Trophoblast cell (in vitro differentiated cells and primary cell): ENCODE measurements around the gene SEMA4D.

Experiments
- DNase-seq, 2 donors: peaks; one replicate each; pipeline ENCODE4 v3.0.0-alpha.2; 2016
- H2AFZ ChIP-seq: 2 replicates; pipeline ENCODE4 v1.6.1; 2013; ENCODE audit warnings: low read length, moderate library complexity, mild to moderate bottlenecking; ENCODE audit not compliant: insufficient read depth, poor library complexity
- H2AK5ac ChIP-seq: 2 replicates; pipeline ENCODE4 v1.6.1; 2013; ENCODE audit warnings: mild to moderate bottlenecking, low read length
- H2BK120ac ChIP-seq: 2 replicates; pipeline ENCODE4 v1.6.1; 2013; ENCODE audit warnings: low read length, mild to moderate bottlenecking, moderate library complexity; ENCODE audit not compliant: insufficient read depth, poor library complexity
- H2BK12ac ChIP-seq: 2 replicates; pipeline ENCODE4 v1.6.1; 2013; ENCODE audit warnings: mild to moderate bottlenecking, low read length, moderate library complexity
- H2BK5ac ChIP-seq: 2 replicates; pipeline ENCODE4 v1.6.1; 2013; ENCODE audit warnings: low read length, low read depth, moderate library complexity, mild to moderate bottlenecking; ENCODE audit not compliant: poor library complexity
- H3K14ac ChIP-seq: 2 replicates; pipeline ENCODE4 v1.6.1; 2013; ENCODE audit warnings: mild to moderate bottlenecking, low read length
- H3K18ac ChIP-seq: 2 replicates; pipeline ENCODE4 v1.6.1; 2013; ENCODE audit warnings: mild to moderate bottlenecking, low read length
- H3K23ac ChIP-seq: 2 replicates; pipeline ENCODE4 v1.6.1; 2013; ENCODE audit warnings: low read length
- H3K27ac ChIP-seq: 2 replicates; pipeline ENCODE4 v1.5.1; 2013; ENCODE audit warnings: low read depth, mild to moderate bottlenecking, inconsistent platforms, low read length, moderate library complexity
- H3K27me3 ChIP-seq: 2 replicates; pipeline ENCODE4 v1.6.1; 2013; ENCODE audit warnings: inconsistent platforms, mild to moderate bottlenecking, low read length, moderate library complexity; ENCODE audit not compliant: insufficient read depth
- H3K36me3 ChIP-seq, 2 experiments: 1 replicate in 1 of 2; 2 replicates in 1 of 2; pipeline ENCODE4 v1.6.1; 2013; ENCODE audit warnings: low read length in 2 of 2, mild to moderate bottlenecking in 2 of 2, moderate library complexity in 1 of 2; ENCODE audit not compliant: insufficient read depth in 2 of 2, control insufficient read depth in 1 of 2
- H3K4ac ChIP-seq: 2 replicates; pipeline ENCODE4 v1.6.1; 2013; ENCODE audit warnings: low read depth, mild to moderate bottlenecking, low read length, moderate library complexity
- H3K4me1 ChIP-seq, 2 experiments: 1 replicate in 1 of 2; 2 replicates in 1 of 2; pipeline ENCODE4 v1.6.1; 2013; ENCODE audit warnings: low read length in 2 of 2, mild to moderate bottlenecking in 2 of 2, moderate library complexity in 1 of 2; ENCODE audit not compliant: insufficient read depth in 2 of 2, control insufficient read depth in 1 of 2
- H3K4me2 ChIP-seq: 2 replicates; pipeline ENCODE4 v1.6.1; 2013; ENCODE audit warnings: inconsistent platforms, mild to moderate bottlenecking, low read length, moderate library complexity
- H3K4me3 ChIP-seq: 2 replicates; pipeline ENCODE4 v1.5.1; 2013; ENCODE audit warnings: mild to moderate bottlenecking, low read depth, low read length, inconsistent platforms
- H3K79me1 ChIP-seq: one replicate; pipeline ENCODE4 v1.6.1; 2013; ENCODE audit warnings: low read length
- H3K79me2 ChIP-seq: 2 replicates; pipeline ENCODE4 v1.6.1; 2013; ENCODE audit warnings: low read length, mild to moderate bottlenecking; ENCODE audit not compliant: control insufficient read depth, insufficient read depth, poor library complexity
- H3K9ac ChIP-seq: 2 replicates; pipeline ENCODE4 v1.6.1; 2013; ENCODE audit warnings: mild to moderate bottlenecking, low read length
- H3K9me3 ChIP-seq: 2 replicates; pipeline ENCODE4 v1.6.1; 2013; ENCODE audit warnings: low read depth, mild to moderate bottlenecking, control low read depth, inconsistent platforms, low read length; ENCODE audit not compliant: insufficient read depth
- H4K12ac ChIP-seq: 2 replicates; pipeline ENCODE4 v1.6.1; 2013; ENCODE audit warnings: low read depth, mild to moderate bottlenecking, low read length, moderate library complexity
- H4K8ac ChIP-seq: 2 replicates; pipeline ENCODE4 v1.6.1; 2013; ENCODE audit warnings: low read depth, mild to moderate bottlenecking, low read length, moderate library complexity
- H4K91ac ChIP-seq: one replicate; pipeline ENCODE4 v1.6.1; 2013; ENCODE audit warnings: low read depth, mild to moderate bottlenecking, low read length, moderate library complexity
- WGBS: extraction: QIAGEN DNeasy Blood & Tissue Kit; methylation state at CpG from one replicate; pipeline ENCODE4 v1.1.7; 2013; ENCODE audit warnings: missing lambda C conversion rate; ENCODE audit not compliant: insufficient read length, insufficient coverage; ENCODE audit errors: extremely low coverage; 5-methylcytosine and 5-hydroxymethylcytosine counted together

SEMA4D gene

DNA sequence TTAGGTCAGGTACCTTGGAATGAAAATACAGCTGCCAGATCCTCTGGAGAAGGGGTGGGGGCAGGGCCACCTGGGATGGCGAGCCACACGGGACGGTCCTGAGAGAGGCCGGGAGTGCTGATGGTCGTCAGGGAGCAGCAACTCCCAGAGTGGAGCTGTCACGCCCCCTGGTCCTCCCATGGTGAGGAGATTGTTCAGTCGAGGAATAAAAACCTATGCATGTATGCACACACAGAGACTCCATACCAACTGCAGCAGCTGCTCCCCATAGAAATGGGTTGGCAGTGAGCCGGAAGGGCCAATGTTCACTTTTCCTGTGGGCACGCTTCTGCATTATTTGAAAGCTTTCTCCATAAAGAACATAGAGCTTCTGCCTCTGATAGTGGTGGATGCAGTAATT, 45.2 kb upstream of the SEMA4D start:
- H3K79me2 ChIP-seq: no peaks in the 10 kb centered on the region
- DNase-seq: no peak

DNA sequence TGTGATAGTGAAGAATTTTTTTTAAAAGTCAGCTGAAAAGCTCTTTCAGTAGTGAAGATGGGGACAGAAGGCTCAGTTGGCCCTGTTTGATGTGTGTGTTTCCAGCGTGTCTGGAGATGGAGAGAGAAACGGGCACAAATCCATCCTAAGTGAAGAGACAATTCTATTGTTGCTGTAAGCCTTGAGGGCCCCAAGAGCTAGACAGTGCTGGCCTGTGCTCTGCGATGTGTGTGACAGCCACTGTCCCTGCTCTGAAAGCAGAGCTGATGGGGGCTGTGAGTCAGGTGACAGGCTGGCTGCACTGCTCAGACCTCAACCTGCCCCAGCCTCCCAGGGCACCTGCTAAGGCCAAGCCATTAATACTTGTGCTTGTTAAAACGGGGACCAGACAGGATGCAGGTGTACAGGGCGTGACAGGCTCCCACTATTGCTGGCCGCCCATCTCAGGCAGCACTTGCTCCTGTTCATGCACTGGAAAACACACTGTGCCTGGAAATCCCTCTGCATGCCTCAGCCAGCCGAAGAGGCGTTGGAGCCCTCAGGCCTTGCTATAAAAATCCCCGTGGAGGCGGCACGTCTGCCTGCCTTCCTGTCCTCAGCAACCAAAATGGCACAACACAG, 44.6 kb upstream of the SEMA4D start:
- Histone ChIP-seq H3K27me3 (no peaks in the 10 kb centered on the region), H3K27ac (no peak overlapping the region), H3K18ac (no peak overlapping the region), H3K4me1 (peaks cover 6% of the 10 kb centered on the region in 2 experiments), H3K9ac (no peak overlapping the region), H3K79me1 (no peaks in the 10 kb centered on the region), H4K91ac (no peak overlapping the region), H3K23ac (no peak overlapping the region), H4K12ac (no peak overlapping the region), H3K14ac (no peak overlapping the region), H2BK120ac (no peak overlapping the region), H2BK5ac (no peak overlapping the region), H3K79me2 (no peaks in the 10 kb centered on the region), H3K9me3 (peaks cover 9% of the 10 kb centered on the region), H2AK5ac (no peak overlapping the region), H2BK12ac (no peak overlapping the region), H3K4me2 (no peak overlapping the region), H3K4me3 (no peak overlapping the region), H4K8ac (no peak overlapping the region), H3K36me3 (no peaks in the 10 kb centered on the region), H3K4ac (no peak overlapping the region), H2AFZ (no peak overlapping the region)
- no CpG with 5 or more reads among the region's 11 CpGs for WGBS
- no peak for DNase-seq

More for the DNA sequence above, 45.2 kb upstream of the SEMA4D start:
- Histone ChIP-seq H3K79me1 (no peaks in the 10 kb centered on the region), H2BK120ac (no peak overlapping the region), H4K12ac (no peak overlapping the region), H3K14ac (no peak overlapping the region), H2BK5ac (no peak overlapping the region), H3K27me3 (no peaks in the 10 kb centered on the region), H2BK12ac (no peak overlapping the region), H3K23ac (no peak overlapping the region), H4K91ac (no peak overlapping the region), H3K9me3 (peaks cover 5% of the 10 kb centered on the region), H2AK5ac (no peak overlapping the region), H3K9ac (no peak overlapping the region), H2AFZ (no peak overlapping the region), H3K4me1 (peaks cover 6% of the 10 kb centered on the region in 2 experiments), H3K4me3 (no peak overlapping the region), H3K18ac (no peak overlapping the region), H3K27ac (no peak overlapping the region), H3K4ac (no peak overlapping the region), H3K4me2 (no peak overlapping the region), H3K36me3 (no peaks in the 10 kb centered on the region), H4K8ac (no peak overlapping the region)
- WGBS: no CpG with 5 or more reads among the region's 9 CpGs

DNA sequence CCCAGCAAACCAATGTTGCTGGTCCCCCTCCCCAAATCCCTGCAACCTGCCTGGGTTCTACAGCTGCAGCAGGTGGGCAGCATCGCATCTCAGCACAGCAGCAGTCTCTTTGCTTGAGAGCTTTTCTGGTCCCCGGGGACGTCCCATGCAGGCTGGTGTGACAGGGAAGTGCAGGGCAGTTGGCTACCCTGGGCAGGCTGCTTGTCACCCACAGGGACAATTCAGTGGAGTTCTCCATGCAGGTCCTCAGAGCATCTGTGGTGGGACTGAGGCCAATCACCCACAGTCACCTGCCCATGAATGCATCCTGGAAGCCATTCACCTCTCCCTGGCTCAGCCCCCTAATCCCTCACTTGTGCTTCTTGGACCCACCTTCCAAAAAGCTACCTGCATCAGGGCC, 43.9 kb upstream of the SEMA4D start:
- H3K4me1 ChIP-seq: peaks cover 6% of the 10 kb centered on the region in 2 experiments
- H2BK12ac ChIP-seq: no peak overlapping the region
- no peak overlapping the region for H2AFZ ChIP-seq
- no peak overlapping the region for H3K4me2 ChIP-seq
- H4K8ac ChIP-seq: no peak overlapping the region
- H2BK120ac ChIP-seq: no peak overlapping the region
- H3K27ac ChIP-seq: no peak overlapping the region
- no peak overlapping the region for H4K12ac ChIP-seq
- no peaks in the 10 kb centered on the region for H3K79me1 ChIP-seq
- H3K23ac ChIP-seq: no peak overlapping the region
- no CpG with 5 or more reads among the region's 3 CpGs for WGBS
- H3K4me3 ChIP-seq: no peak overlapping the region
- H3K18ac ChIP-seq: no peak overlapping the region
- no peak overlapping the region for H3K14ac ChIP-seq
- H3K79me2 ChIP-seq: no peaks in the 10 kb centered on the region
- H3K4ac ChIP-seq: no peak overlapping the region
- H3K9me3 ChIP-seq: peaks cover 11% of the 10 kb centered on the region
- no peak overlapping the region for H4K91ac ChIP-seq
- DNase-seq: no peak
- H3K36me3 ChIP-seq: no peaks in the 10 kb centered on the region
- H2AK5ac ChIP-seq: no peak overlapping the region
- no peak overlapping the region for H2BK5ac ChIP-seq
- no peak overlapping the region for H3K9ac ChIP-seq
- H3K27me3 ChIP-seq: no peaks in the 10 kb centered on the region

DNA sequence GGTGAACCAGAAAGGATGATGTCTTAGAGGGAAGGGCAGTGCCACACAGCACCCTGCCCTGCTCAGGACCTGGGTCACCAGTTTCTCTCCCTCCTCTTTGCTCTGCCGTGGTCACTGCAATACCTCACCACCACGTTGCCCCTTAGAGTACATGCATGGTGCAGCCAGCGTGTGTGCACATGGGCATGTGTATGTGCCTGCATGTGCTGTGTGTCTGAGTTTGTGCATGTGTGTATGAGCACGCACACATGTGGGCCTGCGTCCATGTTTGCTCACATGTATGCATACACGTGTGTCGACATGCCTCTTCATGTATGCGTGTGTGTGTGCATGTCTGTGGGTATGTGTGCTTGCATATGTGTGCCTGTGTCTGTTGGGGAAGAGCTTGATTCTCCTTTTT, 41.5 kb upstream of the SEMA4D start:
- no peak overlapping the region for H3K4me2 ChIP-seq

More for the DNA sequence above, 41.5 kb upstream of the SEMA4D start:
- Histone ChIP-seq H3K36me3 (no peaks in the 10 kb centered on the region), H2BK120ac (no peak overlapping the region), H3K27me3 (no peaks in the 10 kb centered on the region), H2BK5ac (no peak overlapping the region), H4K12ac (no peak overlapping the region), H3K18ac (no peak overlapping the region), H2AK5ac (no peak overlapping the region), H3K79me2 (no peaks in the 10 kb centered on the region), H3K79me1 (no peaks in the 10 kb centered on the region), H3K4me1 (peaks cover 6% of the 10 kb centered on the region in 2 experiments), H4K91ac (no peak overlapping the region), H3K4me3 (no peak overlapping the region), H3K23ac (no peak overlapping the region), H3K9me3 (peaks cover 13% of the 10 kb centered on the region), H3K9ac (no peak overlapping the region), H2AFZ (no peak overlapping the region), H3K14ac (no peak overlapping the region), H4K8ac (no peak overlapping the region), H3K4ac (no peak overlapping the region), H3K27ac (no peak overlapping the region), H2BK12ac (no peak overlapping the region)
- WGBS: no CpG with 5 or more reads among the region's 8 CpGs
- DNase-seq: no peak
